Stomach (tissue), 9 donors: ENCODE results near the gene SLC44A1. TPM values are rescaled to one million over a fixed set of nuclear protein-coding genes. Genes with fewer than 3 reads are reported as not detected.

Experiments
- DNase-seq, 2 donors: peaks; one replicate each; pipeline versions ENCODE4 v3.0.0 to v3.0.0-alpha.2; 2013 to 2019
- H3K27ac ChIP-seq, 5 donors: fragments of 200-600 bp in 4 of 5; sonication (generic) in 4 of 5; one replicate each; pipeline ENCODE4 v1.5.1; 2013 to 2019; ENCODE audit warnings: mild to moderate bottlenecking in 1 of 5, moderate library complexity in 1 of 5
- H3K27me3 ChIP-seq, 3 donors: fragments of 200-600 bp; sonication (generic); one replicate each; pipeline ENCODE4 v1.5.1; 2017 to 2019; ENCODE audit warnings: mixed run types in 1 of 3
- H3K36me3 ChIP-seq, 4 donors: fragments of 200-600 bp; sonication (generic); 1 replicate in 3 of 4; 2 replicates in 1 of 4; pipeline ENCODE4 v1.5.1; 2016 to 2019
- H3K4me1 ChIP-seq, 4 donors: fragments of 200-600 bp; sonication (generic); one replicate each; pipeline ENCODE4 v1.5.1; 2016 to 2019
- H3K4me3 ChIP-seq, 4 donors: fragments of 200-600 bp; sonication (generic) in 3 of 4; one replicate each; pipeline ENCODE4 v1.5.1; 2016 to 2019; ENCODE audit warnings: mild to moderate bottlenecking in 1 of 4
- H3K9me3 ChIP-seq, 4 donors: fragments of 200-600 bp; sonication (generic); one replicate each; pipeline ENCODE4 v1.5.1; 2016 to 2019
- CTCF ChIP-seq, 7 experiments: fragments of 450-650 bp in 4 of 7; fragments of 200-600 bp in 3 of 7; sonication (generic) in 3 of 7; IDR thresholded peaks; one replicate each; pipeline ENCODE4 v1.5.1; 2016 to 2019; ENCODE audit warnings: antibody characterized with exemption in 7 of 7, control low read depth in 2 of 7, mild to moderate bottlenecking in 1 of 7
- EP300 ChIP-seq: sonication (generic); formaldehyde crosslinking; IDR thresholded peaks from one replicate; pipeline ENCODE4 v1.6.1; 2017; ENCODE audit warnings: antibody characterized with exemption
- POLR2A ChIP-seq, 4 donors: fragments of 450-650 bp; IDR thresholded peaks; one replicate each; pipeline ENCODE4 v1.6.1; 2016; ENCODE audit warnings: antibody characterized with exemption in 4 of 4, control low read depth in 2 of 4, mild to moderate bottlenecking in 1 of 4, moderate library complexity in 1 of 4
- POLR2AphosphoS5 ChIP-seq, 3 donors: sonication (generic); formaldehyde crosslinking; IDR thresholded peaks; one replicate each; pipeline ENCODE4 v1.6.1; 2016; ENCODE audit warnings: antibody characterized with exemption in 3 of 3
- WGBS, 5 donors: extraction: QIAGEN DNeasy Blood & Tissue Kit in 3 of 5; methylation state at CpG; one replicate each; pipeline versions ENCODE4 v1.1.5 to v1.1.7; 2013 to 2018; 5-methylcytosine and 5-hydroxymethylcytosine counted together
- intact Hi-C: fragments of 100-400 bp; cut with DNase I; formaldehyde crosslinking; loops from one replicate; pipeline ENCODE4 v1.15.1; 2023; ENCODE audit warnings: low total_unique reads
- polyA plus RNA-seq, 3 donors: library from polyadenylated mRNA; stranded (reverse); fragments of 200-250 nt; gene quantifications; one replicate each; pipeline ENCODE4 v1.2.3, GENCODE V29; 2013
- total RNA-seq, 5 donors: library from RNA; depleted of rRNA; stranded (reverse); fragments of >200 nt; gene quantifications; one replicate each; pipeline versions ENCODE4 v1.1.0 to v1.2.3, GENCODE V29; 2014 to 2016
- donor health status: healthy with polysubstance abuse.
- donor health status: Bipolar disorder and iron deficiency.
- donor health status: healthy.

SLC44A1 gene
- total and polyA plus RNA-seq, 8 donors: 5.7 to 82.8 (median 16.1) TPM

- intact Hi-C loops: no loop called here
- Histone ChIP-seq H3K9me3 (no peaks in the 10 kb centered on the region), H3K4me1 (peaks cover 5 to 26% (median 18%) of the 10 kb centered on the region in 4 donors), H3K27me3 (no peaks in the 10 kb centered on the region), H3K36me3 (no peaks in the 10 kb centered on the region), H3K4me3 (no peak overlapping the region), H3K27ac (no peak overlapping the region)
- no peak for DNase-seq
- 81 to 86% (median 84%) methylated on average over 3 of the region's 3 CpGs for WGBS, 5 donors
- TF ChIP-seq POLR2AphosphoS5 (IDR thresholded peaks at IDR 0.05) (no peak), POLR2A (IDR thresholded peaks at IDR 0.05) (no peak), CTCF (IDR thresholded peaks at IDR 0.05) (no peak)
These were observed 83.8 kb downstream of the SLC44A1 start for GRCh38 chr9:105328296-105328695.

DNA sequence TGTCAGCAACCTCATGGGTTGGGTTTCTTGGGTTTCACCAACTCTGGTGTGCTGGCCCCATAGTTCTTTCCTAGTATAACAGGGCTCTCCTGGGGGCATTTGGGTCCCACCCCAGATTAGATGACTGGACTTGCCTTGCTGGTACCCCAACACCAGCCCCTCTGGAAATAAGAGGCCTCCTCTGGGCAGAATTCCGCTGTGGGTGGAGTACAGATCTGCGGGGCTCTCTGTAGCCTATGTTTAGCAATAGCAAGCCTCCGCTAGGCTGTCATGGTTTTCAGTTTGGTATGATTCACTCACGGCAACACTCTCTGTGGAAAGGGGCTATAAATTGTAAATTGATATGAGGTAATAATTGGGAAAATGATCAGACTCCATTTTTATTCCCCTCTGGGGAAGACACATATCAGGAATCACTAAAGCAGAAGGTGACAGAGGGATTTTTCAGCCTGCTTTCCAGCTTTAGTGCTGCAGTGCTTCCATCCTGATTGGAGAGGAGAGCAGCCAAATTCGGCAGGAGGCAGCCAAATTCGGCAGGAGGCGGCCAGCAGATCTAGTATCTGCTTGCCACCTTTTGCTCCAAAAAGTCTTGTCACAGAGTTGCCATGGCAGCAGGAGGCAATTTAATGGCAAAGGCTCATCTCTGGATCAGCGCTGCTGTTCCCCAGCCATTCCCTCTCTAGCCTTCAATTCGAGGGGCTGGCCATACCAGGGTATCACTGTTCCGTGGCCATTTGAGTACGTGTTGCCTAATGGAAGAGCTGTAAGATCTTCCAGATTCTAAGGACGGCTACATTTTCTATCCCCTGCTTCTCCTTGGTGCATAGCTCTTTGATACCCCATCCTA, 84.6 kb downstream of the SLC44A1 start:
- H3K4me3 ChIP-seq: no peak overlapping the region
- no peak for DNase-seq

GRCh38 chr9:105329719-105330062, 85.2 kb downstream of the SLC44A1 start:
- intact Hi-C loops: no loop called here
- H3K27ac ChIP-seq: peak overlapping the region in 1 of 5 donors; percentile 47
- WGBS, 5 donors: 58 to 79% (median 67%) methylated on average over 1 of the region's 1 CpG
- H3K27me3 ChIP-seq: no peaks in the 10 kb centered on the region
- H3K36me3 ChIP-seq: no peaks in the 10 kb centered on the region
- H3K9me3 ChIP-seq: no peaks in the 10 kb centered on the region
- peaks cover 5 to 33% (median 26%) of the 10 kb centered on the region in 4 donors for H3K4me1 ChIP-seq
- DNase-seq: no peak
- no peak overlapping the region for H3K4me3 ChIP-seq
- no peak for TF ChIP-seq EP300
- TF ChIP-seq POLR2A (IDR thresholded peaks at IDR 0.05): no peak
- TF ChIP-seq CTCF (IDR thresholded peaks at IDR 0.05): no peak
- no peak for TF ChIP-seq POLR2AphosphoS5 (IDR thresholded peaks at IDR 0.05)

More for the DNA sequence above, 84.6 kb downstream of the SLC44A1 start:
- peak overlapping the region in 1 of 5 donors; percentile 47 for H3K27ac ChIP-seq
- TF ChIP-seq EP300: no peak
- no peak for TF ChIP-seq CTCF (IDR thresholded peaks at IDR 0.05)
- TF ChIP-seq POLR2A (IDR thresholded peaks at IDR 0.05): no peak
- no peak for TF ChIP-seq POLR2AphosphoS5 (IDR thresholded peaks at IDR 0.05)
- intact Hi-C loops: no loop called here
- no peaks in the 10 kb centered on the region for H3K36me3 ChIP-seq
- H3K9me3 ChIP-seq: no peaks in the 10 kb centered on the region
- WGBS, 5 donors: 89 to 97% (median 94%) methylated on average over 12 of the region's 12 CpGs
- no peaks in the 10 kb centered on the region for H3K27me3 ChIP-seq
- peaks cover 5 to 27% (median 23%) of the 10 kb centered on the region in 4 donors for H3K4me1 ChIP-seq

GRCh38 chr9:105330201-105330600, 85.8 kb downstream of the SLC44A1 start:
- Histone ChIP-seq H3K4me1 (peaks cover 5 to 33% (median 26%) of the 10 kb centered on the region in 4 donors), H3K4me3 (no peak overlapping the region), H3K27me3 (no peaks in the 10 kb centered on the region), H3K36me3 (no peaks in the 10 kb centered on the region), H3K9me3 (no peaks in the 10 kb centered on the region), H3K27ac (peak overlapping the region in 1 of 5 donors; percentile 47)
- TF ChIP-seq POLR2A (IDR thresholded peaks at IDR 0.05): no peak
- no peak for TF ChIP-seq CTCF (IDR thresholded peaks at IDR 0.05)
- no peak for TF ChIP-seq EP300
- no peak for TF ChIP-seq POLR2AphosphoS5 (IDR thresholded peaks at IDR 0.05)
- no peak for DNase-seq
- intact Hi-C loops: no loop called here
